Heart left ventricle (tissue), 13 donors: ENCODE results near the gene GRB2.

Experiments
- CTCF ChIP-seq, 12 donors: fragments of 200-600 bp; sonication (generic) in 4 of 12; IDR thresholded peaks; one replicate each; pipeline versions ENCODE4 v1.5.0 to v1.8.0; 2018 to 2022; ENCODE audit warnings: antibody characterized with exemption in 12 of 12, mild to moderate bottlenecking in 5 of 12
- POLR2A ChIP-seq, 2 donors: fragments of 450-650 bp; IDR thresholded peaks; one replicate each; pipeline ENCODE4 v1.6.1; 2017; ENCODE audit warnings: antibody characterized with exemption in 2 of 2, mild to moderate bottlenecking in 2 of 2, moderate library complexity in 2 of 2
- donor health status: ischemic (EF 13 %, LVEDD 7.1; RV severe dilation, severe dysfunction).
- donor health status: DM: no; HTN: yes; CAD: no.
- donor health status: DM: no; HTN: no; CAD: no.
- donor health status: ischemic (EF 25% LVEDD 6.9; RV normal size, moderate dysfunction).
- donor health status: ischemic (EF 25% LVEDD 5.7; RV mildly dilated, moderate dysfunction).
- donor health status: ischemic (EF 35%, LVEDD 5.7; RV mildly dilated, moderate dysfunction).
- donor health status: nonischemic (EF 11% LVEDD 7.7; RV severe dilation, severe dysfunction).
- donor health status: DM: yes; HTN: yes; CAD: no.
- donor health status: PGD.
- donor health status: ischemic (EF 29% LVEDD 5.4; RV normal size, mild dysfunction).
- donor health status: nonischemic (EF 23%, LVEDD 6.1; RV moderate dilation, normal function).

GRCh38 chr17:75388476-75389030 is 16.9 kb downstream of the GRB2 start:
- TF ChIP-seq CTCF (IDR thresholded peaks at IDR 0.05) (no peak), POLR2A (IDR thresholded peaks at IDR 0.05) (no peak)
